Heart right ventricle (tissue), 16 donors: ENCODE measurements around the gene ODAD4. TPM values are rescaled to one million over a fixed set of nuclear protein-coding genes. Genes with fewer than 3 reads are reported as not detected.

Experiments used
- ATAC-seq, 8 donors: fragments of 200-7000 bp; cut with Tn5 transposase; one replicate each; pipeline ENCODE4 v1.9.1; 2020; ENCODE audit warnings: mild to moderate bottlenecking in 8 of 8, moderate library complexity in 8 of 8, moderate number of reproducible peaks in 1 of 8
- DNase-seq, 2 donors: peaks; one replicate each; pipeline ENCODE4 v3.0.0-alpha.2; 2020
- H3K27ac ChIP-seq, 10 donors: fragments of 200-600 bp; sonication (generic) in 2 of 10; one replicate each; pipeline versions ENCODE4 v1.5.0 to v1.8.0; 2020 to 2022; ENCODE audit warnings: mild to moderate bottlenecking in 3 of 10
- H3K27me3 ChIP-seq, 7 donors: fragments of 200-600 bp; one replicate each; pipeline ENCODE4 v1.8.0; 2021 to 2022; ENCODE audit warnings: mild to moderate bottlenecking in 2 of 7
- H3K36me3 ChIP-seq, 9 donors: fragments of 200-600 bp; sonication (generic) in 1 of 9; one replicate each; pipeline versions ENCODE4 v1.5.0 to v1.8.0; 2020 to 2022; ENCODE audit warnings: mild to moderate bottlenecking in 2 of 9
- H3K4me1 ChIP-seq, 9 donors: fragments of 200-600 bp; sonication (generic) in 1 of 9; one replicate each; pipeline versions ENCODE4 v1.5.0 to v1.8.0; 2020 to 2022; ENCODE audit warnings: mild to moderate bottlenecking in 4 of 9
- H3K4me3 ChIP-seq, 10 donors: fragments of 200-600 bp; sonication (generic) in 2 of 10; one replicate each; pipeline versions ENCODE4 v1.5.0 to v1.8.0; 2020 to 2022; ENCODE audit warnings: mild to moderate bottlenecking in 7 of 10, moderate library complexity in 2 of 10
- H3K9me3 ChIP-seq, 11 donors: fragments of 200-600 bp in 10 of 11; sonication (generic) in 2 of 11; one replicate each; pipeline versions ENCODE4 v1.5.0 to v1.8.0; 2013 to 2022; ENCODE audit warnings: mild to moderate bottlenecking in 2 of 11, control low read depth in 1 of 11, moderate library complexity in 1 of 11
- WGBS, 2 donors: extraction: QIAGEN DNeasy Blood & Tissue Kit; methylation state at CpG; one replicate each; pipeline ENCODE4 v1.1.7; 2013; ENCODE audit warnings: inconsistent platforms in 1 of 2; 5-methylcytosine and 5-hydroxymethylcytosine counted together
- intact Hi-C, 10 donors: fragments of 100-400 bp; cut with DNase I; formaldehyde crosslinking; loops; one replicate each; pipeline versions ENCODE4 v1.11.1 to v1.14.2; 2022
- polyA plus RNA-seq, 2 donors: library from polyadenylated mRNA; stranded (reverse); fragments of 200-250 nt; gene quantifications; one replicate each; pipeline ENCODE4 v1.2.3, GENCODE V29; 2013
- total RNA-seq, 10 donors: library from RNA; stranded (reverse); fragmentation: NEBNext Ultra II Directional in 3 of 10; extraction: Animal tissue kit (Norgen Biotek cat#: 25700) in 3 of 10; gene quantifications; one replicate each; pipeline versions ENCODE4 v1.2.1 to v1.2.4, GENCODE V29; 2021 to 2023
- TF ChIP-seq, protein P1 (sequence below), 9 donors: fragments of 200-600 bp; sonication (generic) in 2 of 9; IDR thresholded peaks; one replicate each; pipeline versions ENCODE4 v1.5.0 to v1.8.0; 2021 to 2022; ENCODE audit warnings: antibody characterized with exemption in 9 of 9, mild to moderate bottlenecking in 5 of 9, moderate library complexity in 1 of 9
- donor health status: Arrhythmogenic right ventricular cardiomyopathy.
- donor health status: ischemic (EF 13 %, LVEDD 7.1; RV severe dilation, severe dysfunction).
- donor health status: healthy with polysubstance abuse.
- donor health status: DM: no; HTN: yes; CAD: no.
- donor health status: DM: no; HTN: no; CAD: no.
- donor health status: ischemic (EF 25% LVEDD 6.9; RV normal size, moderate dysfunction).
- donor health status: ischemic (EF 25% LVEDD 5.7; RV mildly dilated, moderate dysfunction).
- donor health status: healthy.
- donor health status: DM: yes; HTN: yes; CAD: no.
- donor health status: Ischemic cardiomyopathy.
- donor health status: ischemic (EF 35%, LVEDD 5.7; RV mildly dilated, moderate dysfunction).
- donor health status: nonischemic (EF 11% LVEDD 7.7; RV severe dilation, severe dysfunction).
- donor health status: DM: yes; HTN: yes; CAD: no.
- donor health status: PGD.
- donor health status: ischemic (EF 29% LVEDD 5.4; RV normal size, mild dysfunction).
- donor health status: nonischemic (EF 23%, LVEDD 6.1; RV moderate dilation, normal function).

ODAD4 gene
- total and polyA plus RNA-seq, 12 donors: 0.23 to 1.6 (median 0.69) TPM

DNA sequence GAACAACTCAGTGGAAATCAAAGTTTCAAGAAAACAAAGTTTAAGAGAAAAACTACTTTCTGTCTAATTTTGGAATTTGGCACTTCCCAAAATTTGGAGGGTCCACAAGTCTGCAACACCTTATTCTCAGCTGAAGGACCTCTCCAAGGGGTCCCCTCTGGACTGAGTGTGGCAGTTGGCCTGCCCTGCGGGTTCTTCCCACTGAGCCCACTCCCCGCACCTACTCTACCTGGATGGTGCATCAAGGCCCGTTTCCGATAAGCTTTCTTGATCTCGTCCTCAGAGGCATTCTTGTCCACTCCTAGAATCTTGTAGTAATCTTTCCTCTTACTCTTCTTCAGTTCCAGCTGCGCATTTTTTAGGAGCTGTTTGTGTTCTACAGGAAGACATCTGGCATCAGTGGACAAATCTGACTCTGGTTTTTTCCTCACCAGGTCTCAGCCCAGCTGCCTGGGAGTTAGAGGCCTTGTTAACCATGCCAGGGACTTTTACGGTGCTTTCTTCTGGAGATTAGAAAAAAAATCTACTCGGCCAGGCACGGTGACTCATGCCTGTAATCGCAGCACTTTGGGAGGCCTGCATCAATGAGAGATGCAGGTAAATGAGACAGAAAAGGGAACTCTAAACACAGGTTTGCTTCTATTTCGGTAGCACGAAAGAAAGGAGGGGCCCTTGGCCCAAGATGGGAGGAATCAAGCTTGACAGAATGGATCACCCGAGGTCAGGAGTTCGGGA, 51.8 kb downstream of the ODAD4 start:
- Histone ChIP-seq H3K27ac (no peak overlapping the region), H3K27me3 (no peaks in the 10 kb centered on the region), H3K4me3 (no peak overlapping the region), H3K4me1 (no peaks in the 10 kb centered on the region), H3K9me3 (no peaks in the 10 kb centered on the region), H3K36me3 (peaks cover 0 to 100% (median 86%) of the 10 kb centered on the region in 9 donors)
- ATAC-seq: no peak
- intact Hi-C loops: no loop called here
- no peak for DNase-seq
- WGBS, 2 donors: 91 to 93% methylated on average over 14 of the region's 14 CpGs
- TF ChIP-seq, protein P1, sequence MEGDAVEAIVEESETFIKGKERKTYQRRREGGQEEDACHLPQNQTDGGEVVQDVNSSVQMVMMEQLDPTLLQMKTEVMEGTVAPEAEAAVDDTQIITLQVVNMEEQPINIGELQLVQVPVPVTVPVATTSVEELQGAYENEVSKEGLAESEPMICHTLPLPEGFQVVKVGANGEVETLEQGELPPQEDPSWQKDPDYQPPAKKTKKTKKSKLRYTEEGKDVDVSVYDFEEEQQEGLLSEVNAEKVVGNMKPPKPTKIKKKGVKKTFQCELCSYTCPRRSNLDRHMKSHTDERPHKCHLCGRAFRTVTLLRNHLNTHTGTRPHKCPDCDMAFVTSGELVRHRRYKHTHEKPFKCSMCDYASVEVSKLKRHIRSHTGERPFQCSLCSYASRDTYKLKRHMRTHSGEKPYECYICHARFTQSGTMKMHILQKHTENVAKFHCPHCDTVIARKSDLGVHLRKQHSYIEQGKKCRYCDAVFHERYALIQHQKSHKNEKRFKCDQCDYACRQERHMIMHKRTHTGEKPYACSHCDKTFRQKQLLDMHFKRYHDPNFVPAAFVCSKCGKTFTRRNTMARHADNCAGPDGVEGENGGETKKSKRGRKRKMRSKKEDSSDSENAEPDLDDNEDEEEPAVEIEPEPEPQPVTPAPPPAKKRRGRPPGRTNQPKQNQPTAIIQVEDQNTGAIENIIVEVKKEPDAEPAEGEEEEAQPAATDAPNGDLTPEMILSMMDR (IDR thresholded peaks at IDR 0.05): no peak

DNA sequence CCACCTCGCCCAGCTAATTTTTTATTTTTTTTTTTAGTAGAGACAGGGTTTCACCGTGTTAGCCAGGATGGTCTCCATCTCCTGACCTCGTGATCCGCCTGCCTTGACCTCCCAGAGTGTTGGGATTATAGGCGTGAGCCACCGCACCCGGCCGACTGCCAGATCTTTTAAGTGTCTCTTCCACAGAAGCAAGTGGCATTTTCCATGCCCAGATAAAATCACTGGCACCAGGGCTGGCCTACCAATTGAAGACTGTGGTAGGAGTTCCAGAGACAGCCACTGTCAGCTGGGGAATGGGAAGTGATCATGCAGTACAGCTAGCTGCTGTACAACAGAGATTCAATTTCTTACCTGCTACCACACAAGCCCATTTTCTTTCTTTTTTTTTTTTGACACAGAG, 54.0 kb downstream of the ODAD4 start:
- Histone ChIP-seq H3K4me3 (no peak overlapping the region), H3K36me3 (peaks cover 5 to 100% (median 86%) of the 10 kb centered on the region in 9 donors), H3K27me3 (no peaks in the 10 kb centered on the region), H3K27ac (no peak overlapping the region), H3K4me1 (no peaks in the 10 kb centered on the region), H3K9me3 (no peaks in the 10 kb centered on the region)
- DNase-seq (no peak), ATAC-seq (peak in 4 of 8 donors; percentile 42 to 68 (median 55))
- WGBS, 2 donors: 86 to 89% methylated on average over 8 of the region's 8 CpGs
- TF ChIP-seq, protein P1 (IDR thresholded peaks at IDR 0.05): no peak
- intact Hi-C loops: no loop called here

DNA sequence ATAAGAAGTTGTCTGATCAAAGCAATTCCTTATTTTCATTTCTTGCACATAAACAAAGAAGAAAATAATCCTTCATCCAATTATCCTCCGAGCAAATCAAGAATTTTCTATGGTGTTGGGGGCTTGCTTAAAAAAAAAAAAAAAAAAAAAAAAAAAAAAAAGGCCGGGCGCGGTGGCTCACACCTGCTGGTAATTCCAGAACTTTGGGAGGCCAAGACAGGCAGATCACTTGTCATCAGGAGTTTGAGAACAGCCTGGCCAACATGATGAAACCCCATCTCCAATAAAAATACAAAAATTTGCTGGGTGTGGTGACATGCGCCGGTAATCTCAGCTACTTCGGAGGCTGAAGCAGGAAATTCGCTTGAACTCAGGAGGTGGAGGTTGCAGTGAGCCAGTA, 55.5 kb downstream of the ODAD4 start:
- WGBS, 2 donors: 96% methylated on average over 8 of the region's 8 CpGs
- no peak for DNase-seq
- TF ChIP-seq, protein P1 (IDR thresholded peaks at IDR 0.05): no peak
- H3K27me3 ChIP-seq: no peaks in the 10 kb centered on the region
- H3K4me3 ChIP-seq: no peak overlapping the region
- H3K9me3 ChIP-seq: no peaks in the 10 kb centered on the region
- H3K4me1 ChIP-seq: no peaks in the 10 kb centered on the region
- intact Hi-C loops: no loop called here
- no peak overlapping the region for H3K27ac ChIP-seq
- no peak for ATAC-seq
- H3K36me3 ChIP-seq: peaks cover 5 to 100% (median 86%) of the 10 kb centered on the region in 9 donors

DNA sequence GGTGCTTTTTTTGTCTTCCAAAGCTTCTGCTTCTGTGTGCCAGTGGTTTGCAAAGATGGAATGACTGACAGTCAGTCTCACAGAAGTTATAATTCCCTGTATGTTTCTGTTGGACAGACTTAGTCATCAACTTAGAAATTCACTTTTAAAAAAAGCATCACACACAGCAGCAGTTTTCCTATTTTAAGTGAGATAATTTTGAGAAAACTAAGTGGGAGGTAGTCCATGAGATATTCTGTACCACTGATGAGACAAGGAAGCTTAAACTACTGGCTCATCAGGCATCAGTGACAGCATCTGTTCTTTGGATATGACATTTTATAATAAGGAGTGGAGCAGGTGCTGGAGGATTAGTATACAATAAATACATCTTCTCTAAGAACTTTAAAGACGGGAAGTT, 56.2 kb downstream of the ODAD4 start:
- ATAC-seq (no peak), DNase-seq (no peak)
- TF ChIP-seq, protein P1 (IDR thresholded peaks at IDR 0.05): no peak
- no peak overlapping the region for H3K4me3 ChIP-seq
- H3K4me1 ChIP-seq: no peaks in the 10 kb centered on the region
- H3K27ac ChIP-seq: no peak overlapping the region
- peaks cover 2 to 100% (median 79%) of the 10 kb centered on the region in 9 donors for H3K36me3 ChIP-seq
- intact Hi-C loops: no loop called here
- no peaks in the 10 kb centered on the region for H3K9me3 ChIP-seq
- no peaks in the 10 kb centered on the region for H3K27me3 ChIP-seq
- 91 to 93% methylated on average over 1 of the region's 1 CpG for WGBS, 2 donors
